Superior temporal gyrus (tissue), 1 donor: Measurements from ENCODE around the gene NMD3.

Experiments used
- DNase-seq: peaks from one replicate; pipeline ENCODE4 v3.0.0-alpha.2; 2016; ENCODE audit errors: extremely low spot score

Gene NMD3

DNA sequence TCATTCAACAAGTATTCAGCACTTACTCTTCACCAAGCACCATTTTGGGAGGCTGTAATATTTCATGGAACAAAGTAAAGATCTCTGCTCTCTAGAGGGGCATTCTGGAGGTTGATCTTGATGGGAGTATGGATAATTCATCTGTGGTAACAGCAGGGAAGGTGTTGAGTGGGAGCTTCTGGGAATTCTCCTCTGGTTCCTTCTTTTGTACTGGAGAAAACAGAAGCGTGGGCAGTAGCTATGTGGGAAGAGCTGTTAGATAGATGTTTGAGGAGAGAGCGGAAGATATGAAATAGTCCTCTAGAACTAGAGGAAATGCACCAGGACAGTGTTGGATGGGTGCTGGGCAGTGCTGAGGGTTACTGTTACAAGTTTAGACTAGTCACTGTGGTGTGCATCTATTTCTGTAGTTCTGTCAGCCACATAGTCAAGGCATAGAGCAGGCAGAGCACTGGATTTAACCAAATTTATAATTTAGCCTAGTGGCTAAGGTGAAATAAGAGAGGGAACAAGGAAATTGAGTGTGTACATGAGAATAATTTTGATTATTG, 9.6 kb downstream of the NMD3 start:
- peak; percentile 28 for DNase-seq

DNA sequence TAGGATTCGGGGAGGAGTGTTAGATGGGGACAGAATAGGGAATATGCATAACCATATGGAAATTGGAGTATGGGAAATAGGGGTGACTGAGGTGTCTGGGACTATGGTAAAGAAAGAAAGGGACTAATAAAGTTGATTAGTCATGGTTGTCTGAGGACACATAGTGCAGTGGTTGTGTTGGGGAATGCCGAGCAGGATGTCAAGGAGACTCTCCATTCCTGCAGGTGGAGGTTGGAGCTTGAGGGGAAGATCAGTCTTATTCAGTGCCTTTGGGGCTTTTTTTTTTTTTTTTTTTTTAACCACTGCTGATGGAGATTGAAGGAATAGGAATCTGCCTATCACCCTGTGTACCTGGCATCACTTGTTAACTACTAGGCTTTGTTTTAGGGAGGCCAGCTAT, 10.8 kb downstream of the NMD3 start:
- DNase-seq, result no peak

DNA sequence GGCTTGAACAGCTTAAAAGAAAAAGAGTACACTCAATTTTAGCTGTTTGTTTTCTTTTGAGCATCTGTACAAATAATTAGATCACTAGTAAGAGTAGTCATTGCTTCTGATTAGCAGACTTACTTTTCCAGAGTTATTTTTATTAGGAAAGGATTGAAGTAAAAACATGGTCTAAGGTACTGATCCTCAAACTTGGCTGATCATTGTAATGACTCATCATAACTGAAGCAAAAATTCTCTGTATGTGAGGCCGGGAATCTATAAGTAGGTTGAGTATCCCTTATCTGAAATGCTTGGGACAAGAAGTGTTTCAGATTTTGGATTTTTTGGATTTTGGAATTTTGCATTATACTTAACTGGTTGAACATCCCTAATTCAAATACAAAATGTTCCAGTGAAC, 12.4 kb downstream of the NMD3 start:
- DNase-seq, result no peak

DNA sequence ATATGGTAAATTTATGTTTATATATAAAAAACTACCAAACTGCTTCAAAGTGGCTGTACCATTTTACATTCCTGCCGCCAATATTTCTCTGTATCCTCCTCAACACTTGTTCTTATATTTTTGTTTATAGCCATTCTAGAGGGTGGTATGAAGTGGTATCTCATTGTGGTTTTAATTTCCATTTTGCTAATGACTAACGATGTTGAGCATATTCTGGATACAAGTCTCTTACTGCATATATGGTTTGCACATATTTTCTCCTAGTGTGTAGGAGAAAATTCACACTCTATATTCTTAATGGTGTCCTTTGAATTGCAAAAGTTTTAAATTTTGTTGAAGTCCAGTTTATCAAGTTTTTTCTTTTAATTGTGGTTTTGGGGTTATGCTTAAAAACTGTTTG, 15.1 kb downstream of the NMD3 start:
- DNase-seq, result no peak

DNA sequence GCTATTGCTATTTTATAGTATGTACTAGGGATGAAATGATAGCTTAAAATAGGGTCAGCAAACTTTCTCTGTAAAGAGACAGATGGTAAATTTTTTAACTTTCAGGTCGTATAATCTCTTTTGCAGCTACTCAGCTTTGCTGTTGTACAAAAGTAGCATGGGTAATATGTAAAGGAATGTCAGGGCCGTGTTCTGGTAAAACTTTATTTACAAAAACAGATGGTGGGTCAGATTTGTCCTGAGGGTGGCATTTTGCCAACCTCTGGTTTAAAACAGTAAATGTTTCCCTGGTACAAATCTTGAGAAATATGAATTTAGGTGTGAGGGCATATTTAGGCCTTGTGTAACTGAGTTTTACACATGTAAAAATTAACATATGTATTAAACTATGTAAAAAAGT, 18.6 kb downstream of the NMD3 start:
- DNase-seq, result no peak

DNA sequence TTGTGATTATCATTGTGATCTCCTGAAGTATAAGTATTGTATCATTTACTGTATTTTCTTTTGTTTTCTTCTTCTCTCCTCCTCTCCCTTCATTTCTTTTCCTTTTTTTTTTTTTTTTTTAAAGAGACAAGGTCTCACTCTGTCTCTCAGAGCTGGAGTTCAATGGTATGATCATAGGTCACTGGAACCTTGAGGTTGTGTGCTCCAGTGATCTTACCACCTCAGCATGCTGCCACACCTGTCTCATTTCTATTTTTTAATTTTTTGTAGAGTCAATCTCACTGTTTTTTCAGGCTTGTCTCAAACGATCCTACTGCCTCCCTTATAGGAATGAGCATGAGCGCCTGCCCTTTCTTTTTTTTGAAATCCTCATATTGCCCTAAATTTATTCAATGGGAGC, 23.4 kb downstream of the NMD3 start:
- no peak for DNase-seq

DNA sequence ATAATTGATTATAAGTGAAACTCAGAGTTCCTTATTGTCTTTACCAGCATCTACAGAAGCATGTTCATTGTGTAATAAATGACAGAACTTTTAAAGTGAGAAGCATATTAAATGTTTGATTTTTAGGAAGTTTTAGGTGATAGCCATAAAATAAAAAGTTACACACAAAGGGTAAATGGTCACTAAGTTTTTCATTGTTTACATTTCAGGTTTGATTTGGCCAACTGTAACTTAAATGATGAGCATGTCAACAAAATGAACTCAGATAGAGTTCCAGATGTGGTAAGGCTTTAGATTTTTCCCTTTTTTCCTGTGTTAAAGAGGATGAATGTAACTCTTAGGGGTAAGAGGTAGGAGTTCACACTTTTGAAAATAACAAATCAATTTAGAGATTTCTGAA, 25.9 kb downstream of the NMD3 start:
- DNase-seq, result no peak

DNA sequence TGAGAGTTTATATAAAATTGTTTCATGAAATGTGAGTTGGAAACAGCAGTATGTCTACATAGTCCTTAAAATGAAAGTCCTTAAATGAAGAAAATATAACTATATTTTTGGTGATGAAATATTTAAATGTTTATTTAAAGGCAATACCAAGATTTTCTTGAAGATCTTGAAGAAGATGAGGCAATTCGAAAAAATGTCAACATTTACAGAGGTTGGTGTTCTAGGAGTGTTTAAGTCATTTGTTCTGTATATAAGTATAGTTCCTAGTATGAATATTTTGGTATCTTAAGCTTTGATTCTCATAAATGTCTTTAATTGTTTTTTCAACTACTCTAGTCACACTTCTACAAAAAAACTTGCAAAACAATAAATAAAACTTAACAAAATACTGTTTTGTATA, 29.0 kb downstream of the NMD3 start:
- DNase-seq, result no peak

DNA sequence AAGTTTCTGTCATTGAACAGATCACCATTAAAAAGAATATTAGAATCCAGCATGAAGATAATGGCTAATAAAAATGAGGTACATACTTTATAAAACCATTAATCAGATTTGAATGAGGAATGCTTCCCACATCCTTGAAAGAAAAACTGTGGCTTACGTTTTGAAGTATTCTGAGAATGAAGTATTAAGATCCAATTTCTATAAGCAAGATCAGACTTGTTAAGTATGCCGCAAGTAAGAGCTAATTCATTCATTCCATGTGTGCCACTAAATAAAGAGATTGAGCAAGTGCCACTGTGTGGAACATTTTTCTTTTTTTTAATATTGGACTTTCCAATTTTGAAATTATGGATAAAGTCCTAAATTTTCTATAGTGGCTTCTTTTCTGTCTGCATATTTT, 30.6 kb downstream of the NMD3 start:
- DNase-seq, result no peak

DNA sequence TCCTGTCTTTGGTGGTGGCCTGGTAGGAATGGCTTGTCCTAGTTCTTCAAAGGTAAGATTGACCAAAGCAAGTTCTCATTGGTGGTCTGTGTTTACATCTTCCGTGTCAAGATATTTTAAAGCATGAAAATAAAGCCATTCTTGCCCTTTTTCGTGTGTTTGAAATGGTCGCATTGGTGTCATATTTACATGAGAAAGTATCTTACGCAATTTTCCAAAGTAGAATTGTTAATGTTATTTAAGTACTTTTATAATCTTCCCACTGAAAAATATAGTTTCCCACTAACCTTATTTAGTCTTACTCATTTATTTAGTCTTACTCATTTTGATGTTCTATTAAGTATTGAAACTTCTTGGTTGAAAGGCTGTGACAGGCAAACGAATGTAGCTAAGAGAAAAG, 31.0 kb downstream of the NMD3 start:
- DNase-seq, result no peak

DNA sequence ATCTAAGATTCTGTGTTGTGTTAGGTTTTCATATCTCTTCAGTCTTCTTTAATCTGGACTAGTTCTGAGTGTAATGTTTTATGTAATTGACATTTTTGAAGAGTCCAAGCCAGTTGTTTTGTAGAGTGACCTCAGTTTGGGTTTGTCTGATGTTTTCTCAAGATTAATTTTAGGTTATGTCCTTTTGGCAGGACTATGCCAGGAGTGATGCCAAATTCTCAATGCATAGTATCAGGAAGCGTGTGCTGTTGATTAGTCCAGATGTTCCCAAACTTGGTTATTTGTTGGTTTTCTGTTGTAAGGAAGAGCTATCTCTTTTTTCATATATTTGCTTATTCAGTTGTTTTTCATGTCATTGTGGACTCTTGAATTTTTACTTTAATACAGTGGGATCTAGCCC, 32.6 kb downstream of the NMD3 start:
- DNase-seq, result no peak

DNA sequence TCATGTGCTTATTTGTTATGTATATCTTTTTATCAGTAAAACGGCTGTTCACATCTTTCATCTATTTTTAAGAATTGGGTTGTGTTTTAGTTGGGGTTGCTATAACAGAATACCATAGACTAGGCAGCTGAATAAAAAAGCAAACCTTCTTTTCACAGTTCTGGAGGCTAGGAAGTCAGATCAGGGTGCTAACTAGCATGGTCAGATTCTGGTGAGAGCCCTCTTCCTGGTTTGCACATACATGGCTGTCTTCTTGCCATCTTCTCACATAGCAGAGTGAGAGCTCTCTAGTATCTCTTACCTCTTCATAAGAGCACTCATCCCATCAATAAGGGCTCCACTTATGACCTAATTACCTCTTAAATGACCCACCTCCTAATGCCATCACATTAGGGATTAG, 33.8 kb downstream of the NMD3 start:
- DNase-seq, result no peak

DNA sequence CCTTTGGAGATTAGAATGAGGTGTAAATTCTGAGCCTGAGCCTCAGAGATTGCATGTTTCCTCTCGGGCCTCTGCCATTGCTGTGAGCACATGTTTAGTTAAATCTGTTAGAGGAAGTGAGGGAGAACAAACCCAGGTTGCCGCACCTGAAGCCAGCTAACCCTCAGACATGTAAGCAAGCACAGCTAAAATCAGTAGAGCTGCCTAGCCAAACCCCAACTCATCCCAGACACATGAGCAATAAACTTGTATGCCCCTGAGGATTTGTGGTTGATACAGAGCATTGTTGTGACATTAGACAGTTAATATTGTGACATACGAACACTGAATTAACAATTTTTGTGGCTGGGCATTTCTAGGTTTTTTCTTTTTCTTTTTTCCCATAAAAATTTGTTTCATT, 41.9 kb downstream of the NMD3 start:
- DNase-seq, result no peak

DNA sequence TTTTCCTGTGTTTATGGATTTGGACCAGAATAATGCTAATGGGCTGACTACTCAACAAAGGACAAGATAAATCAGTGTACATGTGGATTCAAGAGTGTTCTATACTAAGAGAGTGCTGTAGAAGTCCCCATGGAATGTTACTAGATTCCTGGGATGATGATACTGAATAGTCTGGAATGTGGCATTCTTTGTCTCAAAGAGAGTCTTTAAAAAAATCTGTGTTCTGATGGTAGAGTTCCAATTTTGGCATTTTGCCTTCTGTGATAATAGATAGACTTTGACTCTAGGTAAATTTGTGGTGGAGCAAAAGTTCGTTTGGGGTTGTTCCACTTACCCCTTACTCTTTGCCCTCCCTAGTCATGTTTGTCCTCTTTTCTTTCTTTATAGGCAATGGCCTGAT, 43.7 kb downstream of the NMD3 start:
- no peak for DNase-seq

DNA sequence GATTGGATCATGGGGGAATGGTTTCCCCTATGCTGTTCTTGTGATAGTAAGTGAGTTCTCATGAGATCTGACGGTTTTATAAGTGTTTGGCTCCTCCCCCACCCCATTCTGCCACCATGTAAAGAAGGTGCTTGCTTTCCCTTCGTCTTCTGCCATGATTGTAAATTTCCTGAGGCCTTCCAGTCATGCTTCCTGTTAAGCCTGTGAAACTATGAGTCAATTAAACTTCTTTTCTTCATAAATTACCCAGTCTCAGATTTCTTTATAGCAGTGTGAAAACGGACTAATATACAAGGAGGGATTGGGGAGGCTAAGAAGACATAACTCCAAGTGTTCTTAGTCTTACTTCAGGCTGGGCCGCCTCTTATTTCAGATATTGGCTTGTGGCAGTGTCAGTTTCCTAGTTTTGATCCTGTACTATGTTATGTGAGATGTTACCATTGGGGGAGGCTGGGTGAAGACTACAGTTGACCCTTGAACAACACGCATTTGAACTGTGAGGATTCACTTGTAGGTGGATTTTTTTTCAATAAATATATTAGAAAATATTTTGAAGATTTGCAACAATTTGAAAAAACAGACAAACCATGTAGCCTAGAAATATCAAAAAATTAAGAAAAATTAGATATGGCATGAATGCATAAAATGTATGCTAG, 44.9 kb downstream of the NMD3 start:
- DNase-seq, result no peak

DNA sequence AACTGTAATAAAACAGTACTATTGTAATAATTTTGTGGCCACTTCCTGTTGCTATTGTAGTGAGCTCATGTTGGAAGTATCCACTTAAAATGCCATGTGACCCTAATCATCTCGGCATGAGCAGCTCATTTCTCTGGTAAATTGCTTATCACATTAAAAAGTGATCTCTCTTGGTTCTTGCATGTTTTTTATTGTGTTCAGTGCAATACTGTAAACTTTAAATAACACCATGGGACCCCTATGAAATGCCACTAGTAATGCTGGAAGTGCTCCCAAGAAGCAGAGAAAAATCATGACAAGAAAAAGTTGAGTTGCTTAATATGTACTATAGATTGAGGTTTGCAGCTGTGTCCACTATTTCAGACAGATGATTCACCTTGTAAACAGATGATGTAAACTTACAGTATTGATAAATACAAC, 45.6 kb downstream of the NMD3 start:
- no peak for DNase-seq

DNA sequence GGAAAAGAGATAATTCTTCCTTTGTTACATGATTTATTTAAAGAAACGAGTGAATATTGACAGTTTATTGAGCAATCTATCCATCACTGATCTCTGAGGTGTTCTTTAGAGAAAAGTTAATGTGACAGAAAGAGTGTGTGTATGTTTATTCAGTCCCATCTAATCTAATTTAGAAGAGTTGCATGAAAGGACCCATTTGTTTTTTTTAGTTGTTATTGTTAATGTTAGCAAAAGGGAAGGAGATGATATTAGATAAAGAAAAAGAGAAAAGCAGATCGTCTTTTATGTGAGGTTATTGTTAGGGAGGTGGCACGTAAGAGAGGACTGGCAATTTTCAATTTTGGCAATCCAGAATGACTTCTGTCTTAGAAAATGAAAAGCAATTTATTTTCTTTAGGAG, 46.5 kb downstream of the NMD3 start:
- DNase-seq, result no peak

DNA sequence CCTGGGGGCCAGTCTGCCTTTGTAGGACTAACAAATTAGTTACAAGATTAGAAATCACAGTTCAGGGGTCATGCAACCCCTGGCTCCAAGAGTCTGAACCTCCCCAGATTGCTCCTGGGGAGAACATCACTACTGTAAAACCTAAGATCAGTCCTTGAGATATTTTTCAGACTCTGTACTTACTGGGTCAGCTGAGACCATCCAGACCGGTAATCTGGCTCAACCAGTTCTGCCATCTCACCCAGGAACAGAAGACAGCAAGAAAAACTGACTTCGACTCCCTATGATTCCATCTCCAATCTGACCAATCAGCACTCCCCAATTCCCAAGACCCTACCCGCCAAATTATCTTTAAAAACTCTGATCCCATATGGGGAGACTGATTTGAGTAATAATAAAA, 47.5 kb downstream of the NMD3 start:
- no peak for DNase-seq

DNA sequence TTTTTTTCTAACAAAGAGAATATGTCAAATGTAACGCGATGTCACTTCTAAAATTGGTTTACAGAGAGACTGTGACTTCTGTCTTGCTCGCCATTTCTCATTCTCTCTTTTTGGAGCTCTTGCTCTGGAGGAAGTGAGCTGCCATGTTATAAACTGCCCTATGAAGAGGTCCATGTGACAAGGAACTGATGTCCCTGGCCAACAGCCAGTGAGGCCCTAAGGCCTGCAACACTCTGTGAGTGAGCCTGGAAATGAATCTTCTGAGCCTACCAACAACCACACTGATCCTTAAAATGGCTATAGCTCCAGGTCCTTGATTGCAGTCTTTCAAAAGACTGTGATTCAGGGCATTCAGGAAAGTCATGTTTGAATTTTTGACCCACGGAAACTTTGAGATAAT, 49.9 kb downstream of the NMD3 start:
- no peak for DNase-seq

DNA sequence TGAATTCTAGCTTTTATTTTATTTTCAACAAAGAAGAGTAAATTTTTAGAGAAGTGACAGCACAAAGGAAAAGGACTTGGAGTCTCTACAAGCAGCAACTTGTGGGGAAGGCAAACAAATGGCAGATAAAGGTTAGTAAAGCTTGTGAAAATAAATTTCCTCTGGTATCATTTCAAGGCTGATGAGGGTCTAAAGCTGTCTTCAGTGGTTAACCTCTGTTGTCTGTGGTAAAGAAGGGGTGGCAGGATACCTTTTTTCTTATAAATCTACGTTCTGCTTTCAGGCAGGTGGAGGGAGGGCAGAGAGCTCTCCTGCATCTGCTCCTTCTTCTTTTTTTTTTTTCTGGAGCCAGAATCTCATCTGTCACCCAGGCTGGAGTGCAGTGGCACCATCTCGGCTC, 50.5 kb downstream of the NMD3 start:
- DNase-seq, result no peak

DNA sequence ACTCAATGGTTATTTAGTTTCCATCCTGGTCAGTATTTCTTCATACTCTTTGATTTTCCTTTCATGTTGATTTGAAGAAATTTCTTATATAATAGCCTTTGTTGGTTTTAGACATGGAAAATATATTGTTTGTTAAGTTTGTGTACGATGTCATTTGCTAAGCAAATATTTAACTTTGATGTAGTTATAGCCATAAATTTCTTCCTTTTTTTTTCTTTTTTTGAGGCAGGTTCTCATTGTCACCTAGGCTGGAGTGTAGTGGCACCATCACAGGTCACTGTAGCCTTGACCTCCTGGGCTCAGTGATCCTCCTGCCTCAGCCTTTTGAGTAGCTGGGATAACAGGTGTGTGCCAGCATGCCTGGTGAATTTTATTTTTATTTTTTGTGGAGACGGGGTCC, 51.4 kb downstream of the NMD3 start:
- no peak for DNase-seq

DNA sequence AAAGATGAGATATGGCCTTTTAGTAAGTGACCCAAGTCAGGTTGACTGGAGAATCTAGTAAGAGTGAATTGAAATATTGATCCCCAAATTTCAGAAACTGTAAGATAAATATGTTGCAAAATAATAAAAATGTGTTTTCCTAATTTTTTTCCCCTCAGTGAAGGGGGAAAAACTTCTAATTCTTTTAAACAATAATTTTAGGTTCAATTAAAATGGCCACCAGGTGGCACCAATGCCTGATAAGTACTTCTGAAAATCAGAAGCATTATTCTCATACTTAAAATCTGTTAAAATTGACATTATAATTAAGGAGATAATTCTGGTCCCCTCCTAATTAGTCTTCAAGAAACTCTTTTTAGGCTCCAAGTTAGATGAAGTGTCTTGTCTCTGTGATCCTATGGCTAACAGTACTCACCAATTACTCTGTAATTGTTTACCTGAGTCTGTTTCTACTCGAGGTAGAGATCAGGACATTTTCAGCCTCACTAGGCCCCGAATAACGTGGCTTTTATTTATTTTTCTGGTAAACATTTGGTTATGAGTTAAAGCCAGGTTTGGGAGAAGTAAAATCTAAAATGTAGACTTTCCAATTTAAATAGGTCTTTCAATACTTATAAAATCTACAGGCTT, 52.6 kb downstream of the NMD3 start:
- peak; percentile 83 for DNase-seq

DNA sequence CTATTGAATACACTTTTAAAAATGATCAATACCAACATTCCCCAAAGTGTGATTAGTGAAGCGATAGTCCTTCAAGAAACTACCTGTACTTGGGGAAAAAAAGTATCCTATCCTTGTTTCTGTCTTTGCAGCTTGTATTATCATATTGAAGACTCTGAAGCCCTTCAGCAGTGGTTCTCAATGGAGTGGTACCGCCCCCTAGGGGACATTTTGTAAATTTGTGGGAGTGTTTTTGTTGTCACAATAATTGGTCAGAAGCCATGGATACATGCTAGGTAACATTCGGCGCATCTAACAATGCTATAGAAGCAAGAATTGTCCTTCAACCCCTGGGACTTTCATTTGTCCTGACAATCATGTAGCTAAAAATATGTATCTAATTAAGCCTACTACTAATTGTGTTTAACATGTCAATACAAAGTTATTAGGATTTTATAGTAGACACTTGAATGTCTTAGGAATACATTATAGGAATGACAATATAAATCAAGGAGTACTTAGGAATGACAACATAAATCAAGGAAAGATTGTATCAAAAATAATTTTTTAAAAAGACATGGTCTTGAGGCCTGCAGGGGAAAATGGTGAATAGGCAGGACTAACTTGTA, 53.7 kb downstream of the NMD3 start:
- DNase-seq, result peak; percentile 53
